ENCODE results near the gene TTLL12. TPM values are rescaled to one million over a fixed set of nuclear protein-coding genes. Genes with fewer than 3 reads are reported as not detected.

Gene TTLL12
- total and polyA plus RNA-seq, 5 donors from 2014 or later = 14.1 to 23.7 (median 21.6) TPM

DNA sequence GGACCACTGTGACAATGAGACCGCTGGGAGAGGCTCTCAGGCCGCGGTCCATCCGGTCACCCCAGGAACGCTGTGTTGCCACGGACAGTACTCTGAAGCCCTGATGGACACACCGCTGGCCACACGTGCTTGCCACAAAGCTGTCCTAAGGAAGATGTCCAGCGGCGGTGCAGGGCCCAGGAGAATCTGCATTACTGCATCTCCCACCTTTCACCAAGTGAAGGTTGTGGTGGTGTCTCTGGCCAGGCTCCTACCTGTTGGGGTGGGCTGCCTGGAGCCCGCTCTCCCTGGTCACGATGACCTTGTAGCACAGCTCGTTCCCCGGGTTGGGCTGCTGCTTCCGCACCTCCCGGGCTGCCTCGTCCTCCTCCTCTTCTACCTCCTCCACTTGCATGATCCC is 4.2 kb downstream of the TTLL12 start:
- Mint-ChIP-seq H3K9me3 (peaks cover 0 to 1% (median 0%) of the 10 kb centered on the region in 7 donors), H3K36me3 (peaks cover 3% of the 10 kb centered on the region), H3K4me3 (no peak overlapping the region), H3K4me1 (peaks cover 0 to 27% (median 12%) of the 10 kb centered on the region in 4 donors), H3K27me3 (no peaks in the 10 kb centered on the region), H3K27ac (peak overlapping the region in 1 of 3 donors; percentile 73)
- Histone ChIP-seq H3K4me3 (ENCODE audit: low read depth, low read length) (no peak overlapping the region), H3K4me1 (ENCODE audit: control insufficient read depth, insufficient read depth, low read length, poor library complexity, severe bottlenecking) (peaks cover 14% of the 10 kb centered on the region), H3K27me3 (ENCODE audit: control insufficient read depth, insufficient read depth, low read length) (no peaks in the 10 kb centered on the region), H3K9me3 (ENCODE audit: control insufficient read depth in 2 of 2, low read length in 2 of 2) (no peaks in the 10 kb centered on the region), H3K36me3 (ENCODE audit: control insufficient read depth, insufficient read depth, low read length) (peaks cover 10% of the 10 kb centered on the region), H3K27ac (ENCODE audit: insufficient read depth, low read length, poor library complexity, severe bottlenecking) (no peak overlapping the region)
- ATAC-seq (ENCODE audit: low read depth in 2 of 2) (no peak), DNase-seq (no peak)

DNA sequence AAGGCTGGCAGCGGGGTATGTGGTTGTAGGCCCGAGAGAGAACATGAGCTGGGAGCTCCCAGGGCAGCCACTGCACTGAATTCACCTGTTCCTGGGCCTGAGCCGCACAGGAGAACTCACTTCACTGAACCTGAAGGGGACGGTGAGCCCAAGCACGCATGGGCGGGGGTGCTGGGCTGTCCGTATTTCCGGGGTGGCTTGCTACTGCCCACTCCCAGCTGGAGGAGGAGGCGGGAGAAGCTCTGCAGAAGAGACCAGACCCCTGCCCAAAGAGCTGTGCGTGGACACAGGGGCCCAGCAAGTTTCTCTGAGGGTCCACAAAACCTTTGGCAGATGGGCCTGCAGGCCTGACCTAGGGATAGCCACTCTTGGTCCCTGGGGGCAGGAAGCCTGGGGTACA is 4.8 kb downstream of the TTLL12 start:
- ATAC-seq (ENCODE audit: low read depth in 2 of 2) (no peak), DNase-seq (no peak)
- peaks cover 13% of the 10 kb centered on the region for H3K4me1 ChIP-seq (ENCODE audit: control insufficient read depth, insufficient read depth, low read length, poor library complexity, severe bottlenecking)
- H3K4me3 ChIP-seq (ENCODE audit: low read depth, low read length) = no peak overlapping the region
- peaks cover 0 to 25% (median 11%) of the 10 kb centered on the region in 4 donors for H3K4me1 Mint-ChIP-seq
- no peaks in the 10 kb centered on the region for H3K27me3 ChIP-seq (ENCODE audit: control insufficient read depth, insufficient read depth, low read length)
- H3K9me3 ChIP-seq (ENCODE audit: control insufficient read depth in 2 of 2, low read length in 2 of 2) = no peaks in the 10 kb centered on the region
- no peak overlapping the region for H3K27ac Mint-ChIP-seq
- no peaks in the 10 kb centered on the region for H3K27me3 Mint-ChIP-seq
- H3K27ac ChIP-seq (ENCODE audit: insufficient read depth, low read length, poor library complexity, severe bottlenecking) = no peak overlapping the region
- peaks cover 0 to 1% (median 0%) of the 10 kb centered on the region in 7 donors for H3K9me3 Mint-ChIP-seq
- H3K36me3 Mint-ChIP-seq = peaks cover 3% of the 10 kb centered on the region
- H3K36me3 ChIP-seq (ENCODE audit: control insufficient read depth, insufficient read depth, low read length) = peaks cover 10% of the 10 kb centered on the region
- H3K4me3 Mint-ChIP-seq = peak overlapping the region in 1 of 4 donors; percentile 52

DNA sequence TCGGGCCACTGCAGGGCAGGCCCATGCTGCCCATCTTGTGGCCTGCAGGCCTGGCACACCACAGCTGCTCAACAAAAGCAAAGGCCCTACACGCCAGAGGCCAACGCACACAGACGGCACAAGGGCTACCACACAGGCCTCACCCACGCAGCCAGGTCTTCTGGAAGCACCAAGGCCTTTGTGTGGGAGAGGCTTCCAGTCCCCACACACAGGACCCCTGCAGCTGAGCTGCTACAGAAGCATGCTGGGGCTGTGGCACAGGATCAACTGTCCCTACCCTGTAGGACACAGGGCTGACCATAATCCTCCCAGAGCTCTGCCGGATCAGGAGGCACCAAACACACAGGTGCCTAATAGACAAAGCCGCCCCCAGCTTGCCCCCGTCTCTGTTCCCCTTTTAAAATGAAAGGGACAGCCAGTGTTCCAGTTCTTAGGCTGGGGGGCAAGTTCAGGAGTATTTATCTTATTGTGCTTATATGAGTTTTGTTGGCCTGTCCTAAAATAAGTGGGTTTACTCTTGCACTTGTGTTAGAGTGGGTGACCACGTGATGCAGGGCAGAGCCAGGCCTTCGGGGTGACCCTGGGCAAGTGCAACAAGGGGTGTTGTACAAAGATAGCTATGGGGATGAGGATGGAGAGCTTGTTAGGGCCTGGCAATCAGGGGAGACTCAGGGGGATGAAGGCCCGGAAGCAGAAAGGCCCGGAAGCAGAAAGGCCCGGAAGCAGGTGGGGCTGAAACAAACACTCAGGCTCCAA is 5.4 kb downstream of the TTLL12 start:
- H3K27me3 Mint-ChIP-seq = no peaks in the 10 kb centered on the region
- peaks cover 10% of the 10 kb centered on the region for H3K36me3 ChIP-seq (ENCODE audit: control insufficient read depth, insufficient read depth, low read length)

DNA sequence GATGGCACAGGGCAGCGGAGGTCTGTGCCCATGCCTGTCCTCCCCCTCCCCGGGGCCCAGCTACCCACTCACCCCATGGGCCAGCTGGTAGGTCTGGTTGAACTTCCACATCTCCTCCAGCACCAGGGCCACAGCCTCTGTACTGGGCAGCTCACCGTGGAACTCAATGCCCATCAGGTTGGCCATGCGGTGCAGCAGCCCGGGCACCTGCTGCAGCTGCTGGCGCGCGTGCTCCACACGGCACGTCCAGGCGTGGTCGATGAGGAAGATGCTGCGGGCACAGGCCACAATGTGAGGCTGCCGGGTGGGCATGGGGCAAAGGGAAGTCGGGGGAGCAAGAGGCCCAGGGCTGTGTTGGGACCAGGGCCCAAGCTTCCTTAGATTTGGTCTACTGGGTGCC is 6.3 kb downstream of the TTLL12 start:
- ATAC-seq (ENCODE audit: low read depth in 2 of 2) (no peak), DNase-seq (no peak)
- Mint-ChIP-seq H3K27ac (no peak overlapping the region), H3K36me3 (peaks cover 3% of the 10 kb centered on the region), H3K4me3 (no peak overlapping the region), H3K4me1 (peaks cover 0 to 19% (median 11%) of the 10 kb centered on the region in 4 donors), H3K9me3 (peaks cover 0 to 1% (median 0%) of the 10 kb centered on the region in 7 donors), H3K27me3 (no peaks in the 10 kb centered on the region)
- H3K4me1 ChIP-seq (ENCODE audit: control insufficient read depth, insufficient read depth, low read length, poor library complexity, severe bottlenecking) = peaks cover 4% of the 10 kb centered on the region
- H3K36me3 ChIP-seq (ENCODE audit: control insufficient read depth, insufficient read depth, low read length) = peaks cover 10% of the 10 kb centered on the region
- no peaks in the 10 kb centered on the region for H3K27me3 ChIP-seq (ENCODE audit: control insufficient read depth, insufficient read depth, low read length)
- no peak overlapping the region for H3K27ac ChIP-seq (ENCODE audit: insufficient read depth, low read length, poor library complexity, severe bottlenecking)
- no peaks in the 10 kb centered on the region for H3K9me3 ChIP-seq (ENCODE audit: control insufficient read depth in 2 of 2, low read length in 2 of 2)
- H3K4me3 ChIP-seq (ENCODE audit: low read depth, low read length) = no peak overlapping the region

More for the DNA sequence above, 5.4 kb downstream of the TTLL12 start:
- Histone ChIP-seq H3K9me3 (ENCODE audit: control insufficient read depth in 2 of 2, low read length in 2 of 2) (no peaks in the 10 kb centered on the region), H3K4me3 (ENCODE audit: low read depth, low read length) (no peak overlapping the region), H3K27me3 (ENCODE audit: control insufficient read depth, insufficient read depth, low read length) (no peaks in the 10 kb centered on the region), H3K27ac (ENCODE audit: insufficient read depth, low read length, poor library complexity, severe bottlenecking) (no peak overlapping the region), H3K4me1 (ENCODE audit: control insufficient read depth, insufficient read depth, low read length, poor library complexity, severe bottlenecking) (peaks cover 12% of the 10 kb centered on the region)
- H3K4me3 Mint-ChIP-seq = peak overlapping the region in 1 of 4 donors; percentile 52
- H3K9me3 Mint-ChIP-seq = peaks cover 0 to 1% (median 0%) of the 10 kb centered on the region in 7 donors
- peak overlapping the region in 1 of 3 donors; percentile 42 for H3K27ac Mint-ChIP-seq
- peaks cover 0 to 25% (median 11%) of the 10 kb centered on the region in 4 donors for H3K4me1 Mint-ChIP-seq
- no peak for DNase-seq
- ATAC-seq (ENCODE audit: low read depth in 2 of 2) = no peak
- peaks cover 3% of the 10 kb centered on the region for H3K36me3 Mint-ChIP-seq

DNA sequence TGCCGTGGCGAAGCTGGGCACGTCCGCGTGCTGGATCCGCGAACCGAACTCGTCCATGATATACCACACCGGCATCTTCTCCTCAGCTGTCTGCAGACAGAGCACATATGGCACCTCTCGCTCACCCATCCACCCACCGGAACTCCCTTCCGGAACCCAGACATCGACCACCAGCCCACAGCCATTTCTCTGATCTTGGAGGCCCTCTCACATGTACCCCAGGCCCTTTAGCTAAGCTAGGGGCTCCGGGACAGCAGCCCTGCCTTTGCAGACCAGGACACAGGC is 7.1 kb downstream of the TTLL12 start:
- no peak for ATAC-seq (ENCODE audit: low read depth in 2 of 2)
- H3K27ac Mint-ChIP-seq = peak overlapping the region in 1 of 3 donors; percentile 92
- DNase-seq = no peak
- no peaks in the 10 kb centered on the region for H3K27me3 ChIP-seq (ENCODE audit: control insufficient read depth, insufficient read depth, low read length)
- no peak overlapping the region for H3K4me3 ChIP-seq (ENCODE audit: low read depth, low read length)
- peaks cover 0 to 1% (median 0%) of the 10 kb centered on the region in 7 donors for H3K9me3 Mint-ChIP-seq
- H3K4me3 Mint-ChIP-seq = peak overlapping the region in 1 of 4 donors; percentile 44
- H3K27ac ChIP-seq (ENCODE audit: insufficient read depth, low read length, poor library complexity, severe bottlenecking) = no peak overlapping the region
- H3K36me3 ChIP-seq (ENCODE audit: control insufficient read depth, insufficient read depth, low read length) = peaks cover 10% of the 10 kb centered on the region
- no peaks in the 10 kb centered on the region for H3K27me3 Mint-ChIP-seq
- no peaks in the 10 kb centered on the region for H3K4me1 ChIP-seq (ENCODE audit: control insufficient read depth, insufficient read depth, low read length, poor library complexity, severe bottlenecking)
- no peaks in the 10 kb centered on the region for H3K9me3 ChIP-seq (ENCODE audit: control insufficient read depth in 2 of 2, low read length in 2 of 2)
- H3K36me3 Mint-ChIP-seq = peaks cover 3% of the 10 kb centered on the region
- peaks cover 0 to 13% (median 8%) of the 10 kb centered on the region in 4 donors for H3K4me1 Mint-ChIP-seq

DNA sequence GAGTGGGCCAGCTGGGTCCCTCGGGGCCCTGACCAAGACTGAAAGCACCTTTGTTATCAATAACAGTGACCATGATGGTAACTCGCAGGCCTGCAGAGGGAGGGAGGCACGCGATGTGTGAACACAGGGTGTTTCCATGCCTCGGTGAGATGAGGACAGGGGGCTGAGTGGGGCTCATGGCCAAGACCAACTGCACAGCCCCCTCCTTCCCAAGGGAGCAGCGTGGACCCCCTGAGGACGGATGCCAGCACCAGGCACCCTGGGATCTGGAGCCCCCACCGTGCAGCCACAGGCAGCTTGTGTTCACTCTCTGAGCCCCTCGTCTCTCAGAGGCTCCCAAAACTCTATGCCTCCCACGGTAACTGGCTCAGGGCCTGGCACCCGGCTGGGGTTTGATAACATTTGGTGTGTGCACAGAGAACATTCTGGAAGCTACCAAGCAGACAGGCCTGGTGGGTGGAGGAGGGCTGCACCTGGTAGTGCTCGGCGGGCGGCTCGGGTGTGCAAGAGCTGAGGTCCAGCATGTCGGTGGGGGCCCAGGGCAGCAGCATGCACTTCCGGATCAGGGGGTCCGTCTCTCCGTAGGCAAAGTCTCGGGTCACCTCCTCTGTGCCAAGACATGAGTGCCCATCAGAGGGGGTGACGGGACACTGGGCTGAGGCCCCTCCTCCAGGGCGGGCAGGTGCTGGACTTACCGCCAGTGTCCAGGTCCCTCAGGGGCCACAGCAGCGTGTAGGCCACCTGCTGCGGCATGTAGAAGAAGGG is 7.6 kb downstream of the TTLL12 start:
- ATAC-seq (ENCODE audit: low read depth in 2 of 2) (no peak), DNase-seq (no peak)
- peaks cover 10% of the 10 kb centered on the region for H3K36me3 ChIP-seq (ENCODE audit: control insufficient read depth, insufficient read depth, low read length)
- H3K4me1 ChIP-seq (ENCODE audit: control insufficient read depth, insufficient read depth, low read length, poor library complexity, severe bottlenecking) = no peaks in the 10 kb centered on the region
- H3K9me3 ChIP-seq (ENCODE audit: control insufficient read depth in 2 of 2, low read length in 2 of 2) = no peaks in the 10 kb centered on the region
- H3K4me3 ChIP-seq (ENCODE audit: low read depth, low read length) = no peak overlapping the region
- Mint-ChIP-seq H3K27me3 (no peaks in the 10 kb centered on the region), H3K27ac (peak overlapping the region in 1 of 3 donors; percentile 92), H3K4me1 (peaks cover 0 to 12% (median 6%) of the 10 kb centered on the region in 4 donors), H3K4me3 (peak overlapping the region in 1 of 4 donors; percentile 44), H3K36me3 (peaks cover 3% of the 10 kb centered on the region), H3K9me3 (peaks cover 0 to 1% (median 0%) of the 10 kb centered on the region in 7 donors)
- no peak overlapping the region for H3K27ac ChIP-seq (ENCODE audit: insufficient read depth, low read length, poor library complexity, severe bottlenecking)
- H3K27me3 ChIP-seq (ENCODE audit: control insufficient read depth, insufficient read depth, low read length) = no peaks in the 10 kb centered on the region

DNA sequence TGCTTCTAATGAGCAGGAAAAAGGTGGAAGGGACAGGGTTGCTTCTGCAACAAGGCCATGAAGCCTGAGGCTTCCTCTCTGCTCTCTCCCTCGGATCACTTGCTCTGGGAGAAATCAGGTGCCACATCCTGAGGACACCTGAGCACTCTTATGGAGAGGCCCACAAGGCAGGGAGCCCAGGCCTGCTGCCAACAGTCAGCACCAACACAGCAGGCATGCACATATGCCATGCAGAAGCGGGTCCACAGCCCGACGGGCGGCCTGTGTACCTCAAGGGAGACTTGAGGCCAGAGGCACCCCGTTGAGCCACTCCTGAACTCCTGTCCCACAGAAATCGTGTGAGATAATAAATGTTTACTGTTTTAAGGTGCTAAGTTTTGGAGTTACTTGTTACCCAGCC is 9.5 kb downstream of the TTLL12 start:
- ATAC-seq (ENCODE audit: low read depth in 2 of 2) (no peak), DNase-seq (no peak)
- Mint-ChIP-seq H3K27ac (no peak overlapping the region), H3K4me3 (no peak overlapping the region), H3K27me3 (no peaks in the 10 kb centered on the region), H3K36me3 (peaks cover 10% of the 10 kb centered on the region), H3K4me1 (peaks cover 0 to 5% (median 1%) of the 10 kb centered on the region in 4 donors), H3K9me3 (no peaks in the 10 kb centered on the region)
- Histone ChIP-seq H3K27ac (ENCODE audit: insufficient read depth, low read length, poor library complexity, severe bottlenecking) (no peak overlapping the region), H3K9me3 (ENCODE audit: control insufficient read depth in 2 of 2, low read length in 2 of 2) (no peaks in the 10 kb centered on the region), H3K4me1 (ENCODE audit: control insufficient read depth, insufficient read depth, low read length, poor library complexity, severe bottlenecking) (no peaks in the 10 kb centered on the region), H3K36me3 (ENCODE audit: control insufficient read depth, insufficient read depth, low read length) (peaks cover 16% of the 10 kb centered on the region), H3K4me3 (ENCODE audit: low read depth, low read length) (no peak overlapping the region), H3K27me3 (ENCODE audit: control insufficient read depth, insufficient read depth, low read length) (no peaks in the 10 kb centered on the region)
